ENCODE results near the gene MSANTD1. TPM values are rescaled to one million over a fixed set of nuclear protein-coding genes. Genes with fewer than 3 reads are reported as not detected.

MSANTD1 gene
- total and polyA plus RNA-seq, 4 donors, result 0.05 to 1.2 (median 0.23) TPM; not detected in 1

DNA sequence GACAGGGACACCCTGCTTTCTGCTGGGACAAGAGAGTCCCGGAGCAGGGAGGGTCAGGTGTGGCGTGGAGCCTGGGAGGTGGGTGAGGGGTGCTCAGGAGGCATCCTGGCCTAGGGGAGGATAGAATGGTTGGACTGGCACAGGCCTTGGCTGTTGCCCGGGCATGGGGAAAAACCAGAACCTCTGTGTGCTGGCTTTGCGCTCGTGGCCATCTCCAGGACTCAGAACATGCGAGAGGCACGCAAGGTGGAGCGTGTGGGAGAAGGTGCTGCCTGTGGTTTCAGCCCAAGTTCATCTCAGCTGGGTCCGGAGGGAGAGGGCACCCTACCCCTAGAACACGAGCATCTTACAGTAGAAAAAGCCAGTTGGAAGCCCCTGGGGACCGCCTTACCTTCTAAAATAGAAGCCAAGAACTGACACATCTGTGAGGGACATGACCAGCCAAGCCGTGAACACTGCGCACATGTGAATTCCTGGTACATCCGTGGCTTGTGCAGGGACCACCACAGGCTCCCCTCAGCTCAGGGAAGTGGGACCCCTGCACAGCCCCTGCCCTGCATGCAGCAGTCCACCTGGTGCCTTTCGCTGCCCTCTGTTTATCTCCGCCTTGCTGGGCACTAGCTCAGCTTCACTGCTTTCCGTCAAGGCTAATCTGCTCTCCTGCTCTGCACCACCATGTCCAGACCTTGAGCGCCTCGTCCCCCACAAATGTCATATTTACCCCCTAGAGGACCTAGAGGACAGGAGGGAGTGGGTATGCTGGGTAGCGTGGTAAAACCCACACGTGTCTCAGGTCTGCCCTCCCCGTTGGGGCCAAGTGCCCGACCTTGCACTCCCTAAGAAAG lies 13.5 kb downstream of the MSANTD1 start:
- Histone ChIP-seq H3K27me3 (ENCODE audit: control insufficient read depth in 4 of 4, insufficient read depth in 4 of 4, low read length in 3 of 4) (no peaks in the 10 kb centered on the region), H3K27ac (ENCODE audit: low read depth in 1 of 2, low read length in 2 of 2) (no peak overlapping the region), H3K9me3 (ENCODE audit: control insufficient read depth in 4 of 4, low read length in 3 of 4) (no peaks in the 10 kb centered on the region), H3K36me3 (ENCODE audit: control insufficient read depth in 4 of 4, insufficient read depth in 3 of 4, low read depth in 1 of 4, low read length in 3 of 4) (no peaks in the 10 kb centered on the region), H3K4me1 (ENCODE audit: control insufficient read depth in 4 of 4, insufficient read depth in 4 of 4, low read length in 3 of 4) (no peaks in the 10 kb centered on the region), H3K9ac (ENCODE audit: low read depth in 1 of 2, low read length in 2 of 2) (no peak overlapping the region), H3K4me3 (ENCODE audit: low read depth in 1 of 3, low read length in 3 of 3) (no peak overlapping the region)
- peak; percentile 29 for DNase-seq (ENCODE audit: low spot score)
- WGBS, result 90% methylated on average over 23 of the region's 23 CpGs
- TF ChIP-seq, protein P1, sequence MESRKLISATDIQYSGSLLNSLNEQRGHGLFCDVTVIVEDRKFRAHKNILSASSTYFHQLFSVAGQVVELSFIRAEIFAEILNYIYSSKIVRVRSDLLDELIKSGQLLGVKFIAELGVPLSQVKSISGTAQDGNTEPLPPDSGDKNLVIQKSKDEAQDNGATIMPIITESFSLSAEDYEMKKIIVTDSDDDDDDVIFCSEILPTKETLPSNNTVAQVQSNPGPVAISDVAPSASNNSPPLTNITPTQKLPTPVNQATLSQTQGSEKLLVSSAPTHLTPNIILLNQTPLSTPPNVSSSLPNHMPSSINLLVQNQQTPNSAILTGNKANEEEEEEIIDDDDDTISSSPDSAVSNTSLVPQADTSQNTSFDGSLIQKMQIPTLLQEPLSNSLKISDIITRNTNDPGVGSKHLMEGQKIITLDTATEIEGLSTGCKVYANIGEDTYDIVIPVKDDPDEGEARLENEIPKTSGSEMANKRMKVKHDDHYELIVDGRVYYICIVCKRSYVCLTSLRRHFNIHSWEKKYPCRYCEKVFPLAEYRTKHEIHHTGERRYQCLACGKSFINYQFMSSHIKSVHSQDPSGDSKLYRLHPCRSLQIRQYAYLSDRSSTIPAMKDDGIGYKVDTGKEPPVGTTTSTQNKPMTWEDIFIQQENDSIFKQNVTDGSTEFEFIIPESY (IDR thresholded peaks at IDR 0.05), result no peak
- TF ChIP-seq HNF4G (IDR thresholded peaks at IDR 0.05) (no peak), JUND (IDR thresholded peaks at IDR 0.05) (no peak), NR2F2 (IDR thresholded peaks at IDR 0.05) (no peak), GABPA (IDR thresholded peaks at IDR 0.05 in 1 of 2, conservative IDR thresholded peaks at IDR 0.05 in 1 of 2) (no peak), FOXA2 (IDR thresholded peaks at IDR 0.05) (no peak), YY1 (IDR thresholded peaks at IDR 0.05) (no peak), RXRA (IDR thresholded peaks at IDR 0.05) (no peak), TAF1 (conservative IDR thresholded peaks at IDR 0.05) (no peak), HNF4A (conservative IDR thresholded peaks at IDR 0.05) (no peak)
- TF ChIP-seq, protein P2, sequence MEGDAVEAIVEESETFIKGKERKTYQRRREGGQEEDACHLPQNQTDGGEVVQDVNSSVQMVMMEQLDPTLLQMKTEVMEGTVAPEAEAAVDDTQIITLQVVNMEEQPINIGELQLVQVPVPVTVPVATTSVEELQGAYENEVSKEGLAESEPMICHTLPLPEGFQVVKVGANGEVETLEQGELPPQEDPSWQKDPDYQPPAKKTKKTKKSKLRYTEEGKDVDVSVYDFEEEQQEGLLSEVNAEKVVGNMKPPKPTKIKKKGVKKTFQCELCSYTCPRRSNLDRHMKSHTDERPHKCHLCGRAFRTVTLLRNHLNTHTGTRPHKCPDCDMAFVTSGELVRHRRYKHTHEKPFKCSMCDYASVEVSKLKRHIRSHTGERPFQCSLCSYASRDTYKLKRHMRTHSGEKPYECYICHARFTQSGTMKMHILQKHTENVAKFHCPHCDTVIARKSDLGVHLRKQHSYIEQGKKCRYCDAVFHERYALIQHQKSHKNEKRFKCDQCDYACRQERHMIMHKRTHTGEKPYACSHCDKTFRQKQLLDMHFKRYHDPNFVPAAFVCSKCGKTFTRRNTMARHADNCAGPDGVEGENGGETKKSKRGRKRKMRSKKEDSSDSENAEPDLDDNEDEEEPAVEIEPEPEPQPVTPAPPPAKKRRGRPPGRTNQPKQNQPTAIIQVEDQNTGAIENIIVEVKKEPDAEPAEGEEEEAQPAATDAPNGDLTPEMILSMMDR (IDR thresholded peaks at IDR 0.05; ENCODE audit: low read depth, low read length, missing input control), result no peak
- TF ChIP-seq, protein P3, sequence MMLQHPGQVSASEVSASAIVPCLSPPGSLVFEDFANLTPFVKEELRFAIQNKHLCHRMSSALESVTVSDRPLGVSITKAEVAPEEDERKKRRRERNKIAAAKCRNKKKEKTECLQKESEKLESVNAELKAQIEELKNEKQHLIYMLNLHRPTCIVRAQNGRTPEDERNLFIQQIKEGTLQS (IDR thresholded peaks at IDR 0.05), result no peak

DNA sequence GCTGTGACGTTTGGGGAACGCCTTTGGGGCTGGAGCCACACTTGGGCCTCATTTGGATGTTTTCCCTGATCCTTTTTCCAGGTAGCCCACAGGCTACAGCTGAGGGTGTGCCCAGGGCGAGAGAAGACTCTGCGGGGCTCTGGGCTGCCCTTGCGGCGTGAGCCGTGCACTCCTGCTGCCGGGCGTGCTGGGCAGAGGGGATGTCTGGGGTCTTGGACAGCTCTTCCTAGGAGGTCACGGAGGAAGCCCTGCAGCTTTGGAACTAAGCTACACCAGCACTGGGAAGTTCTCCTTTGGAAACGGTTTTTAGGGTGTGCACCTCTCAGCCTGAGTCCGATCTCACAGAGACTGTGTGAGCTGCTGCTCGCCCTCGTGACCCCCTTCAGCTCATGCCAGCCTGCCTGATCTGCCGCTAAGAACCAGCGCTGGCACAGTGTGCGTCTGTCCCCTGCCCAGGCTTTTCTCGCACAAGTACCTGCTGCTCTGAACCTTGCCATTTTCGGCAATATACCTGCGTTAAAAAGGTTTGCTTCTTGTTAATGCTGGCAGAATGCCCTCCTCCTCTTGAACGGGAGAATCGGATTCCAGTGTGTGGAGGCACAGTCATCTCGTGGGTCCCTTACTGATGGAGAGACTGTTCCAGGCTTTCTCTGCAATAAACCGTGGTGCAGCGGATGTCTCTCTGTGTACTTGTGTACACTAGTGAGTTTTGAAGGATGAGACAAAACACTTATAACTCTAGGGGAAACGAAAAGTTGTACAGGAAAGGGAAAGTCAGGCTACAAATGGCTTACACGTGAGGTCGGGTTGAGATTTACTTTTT lies 14.3 kb downstream of the MSANTD1 start:
- no peaks in the 10 kb centered on the region for H3K9me3 ChIP-seq (ENCODE audit: control insufficient read depth in 4 of 4, low read length in 3 of 4)
- H3K36me3 ChIP-seq (ENCODE audit: control insufficient read depth in 4 of 4, insufficient read depth in 3 of 4, low read depth in 1 of 4, low read length in 3 of 4), result no peaks in the 10 kb centered on the region
- no peak overlapping the region for H3K27ac ChIP-seq (ENCODE audit: low read depth in 1 of 2, low read length in 2 of 2)
- H3K4me3 ChIP-seq (ENCODE audit: low read depth in 1 of 3, low read length in 3 of 3), result no peak overlapping the region
- no peak overlapping the region for H3K9ac ChIP-seq (ENCODE audit: low read depth in 1 of 2, low read length in 2 of 2)
- no peaks in the 10 kb centered on the region for H3K4me1 ChIP-seq (ENCODE audit: control insufficient read depth in 4 of 4, insufficient read depth in 4 of 4, low read length in 3 of 4)
- 90% methylated on average over 28 of the region's 28 CpGs for WGBS
- TF ChIP-seq JUND (IDR thresholded peaks at IDR 0.05), result no peak
- DNase-seq (ENCODE audit: low spot score), result no peak
- H3K27me3 ChIP-seq (ENCODE audit: control insufficient read depth in 4 of 4, insufficient read depth in 4 of 4, low read length in 3 of 4), result no peaks in the 10 kb centered on the region

DNA sequence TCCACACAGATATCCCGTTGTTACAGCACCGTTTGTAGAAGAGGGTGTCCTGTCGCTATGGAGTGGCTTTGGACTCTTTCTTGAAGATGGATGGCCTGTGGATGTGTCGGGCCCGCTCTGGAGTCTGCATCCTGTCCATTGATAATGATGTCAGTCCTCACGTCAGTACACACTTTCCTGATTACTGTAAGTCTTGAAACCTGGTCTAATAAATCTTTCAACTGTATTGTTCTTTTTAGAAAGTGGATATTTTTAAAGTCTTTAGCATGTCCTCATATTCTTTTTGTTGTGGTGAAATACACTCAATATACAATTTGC lies 14.9 kb downstream of the MSANTD1 start:
- no peaks in the 10 kb centered on the region for H3K36me3 ChIP-seq (ENCODE audit: control insufficient read depth in 4 of 4, insufficient read depth in 3 of 4, low read depth in 1 of 4, low read length in 3 of 4)
- DNase-seq (ENCODE audit: low spot score), result no peak
- 67% methylated on average over 6 of the region's 6 CpGs for WGBS
- no peaks in the 10 kb centered on the region for H3K9me3 ChIP-seq (ENCODE audit: control insufficient read depth in 4 of 4, low read length in 3 of 4)
- H3K4me3 ChIP-seq (ENCODE audit: low read depth in 1 of 3, low read length in 3 of 3), result no peak overlapping the region
- no peaks in the 10 kb centered on the region for H3K4me1 ChIP-seq (ENCODE audit: control insufficient read depth in 4 of 4, insufficient read depth in 4 of 4, low read length in 3 of 4)
- no peaks in the 10 kb centered on the region for H3K27me3 ChIP-seq (ENCODE audit: control insufficient read depth in 4 of 4, insufficient read depth in 4 of 4, low read length in 3 of 4)
- no peak overlapping the region for H3K27ac ChIP-seq (ENCODE audit: low read depth in 1 of 2, low read length in 2 of 2)
- H3K9ac ChIP-seq (ENCODE audit: low read depth in 1 of 2, low read length in 2 of 2), result no peak overlapping the region
- TF ChIP-seq, protein P3 (IDR thresholded peaks at IDR 0.05), result no peak
- TF ChIP-seq, protein P4, sequence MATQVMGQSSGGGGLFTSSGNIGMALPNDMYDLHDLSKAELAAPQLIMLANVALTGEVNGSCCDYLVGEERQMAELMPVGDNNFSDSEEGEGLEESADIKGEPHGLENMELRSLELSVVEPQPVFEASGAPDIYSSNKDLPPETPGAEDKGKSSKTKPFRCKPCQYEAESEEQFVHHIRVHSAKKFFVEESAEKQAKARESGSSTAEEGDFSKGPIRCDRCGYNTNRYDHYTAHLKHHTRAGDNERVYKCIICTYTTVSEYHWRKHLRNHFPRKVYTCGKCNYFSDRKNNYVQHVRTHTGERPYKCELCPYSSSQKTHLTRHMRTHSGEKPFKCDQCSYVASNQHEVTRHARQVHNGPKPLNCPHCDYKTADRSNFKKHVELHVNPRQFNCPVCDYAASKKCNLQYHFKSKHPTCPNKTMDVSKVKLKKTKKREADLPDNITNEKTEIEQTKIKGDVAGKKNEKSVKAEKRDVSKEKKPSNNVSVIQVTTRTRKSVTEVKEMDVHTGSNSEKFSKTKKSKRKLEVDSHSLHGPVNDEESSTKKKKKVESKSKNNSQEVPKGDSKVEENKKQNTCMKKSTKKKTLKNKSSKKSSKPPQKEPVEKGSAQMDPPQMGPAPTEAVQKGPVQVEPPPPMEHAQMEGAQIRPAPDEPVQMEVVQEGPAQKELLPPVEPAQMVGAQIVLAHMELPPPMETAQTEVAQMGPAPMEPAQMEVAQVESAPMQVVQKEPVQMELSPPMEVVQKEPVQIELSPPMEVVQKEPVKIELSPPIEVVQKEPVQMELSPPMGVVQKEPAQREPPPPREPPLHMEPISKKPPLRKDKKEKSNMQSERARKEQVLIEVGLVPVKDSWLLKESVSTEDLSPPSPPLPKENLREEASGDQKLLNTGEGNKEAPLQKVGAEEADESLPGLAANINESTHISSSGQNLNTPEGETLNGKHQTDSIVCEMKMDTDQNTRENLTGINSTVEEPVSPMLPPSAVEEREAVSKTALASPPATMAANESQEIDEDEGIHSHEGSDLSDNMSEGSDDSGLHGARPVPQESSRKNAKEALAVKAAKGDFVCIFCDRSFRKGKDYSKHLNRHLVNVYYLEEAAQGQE (IDR thresholded peaks at IDR 0.05), result no peak
- TF ChIP-seq, protein P1 (IDR thresholded peaks at IDR 0.05), result no peak
- TF ChIP-seq, protein P5, sequence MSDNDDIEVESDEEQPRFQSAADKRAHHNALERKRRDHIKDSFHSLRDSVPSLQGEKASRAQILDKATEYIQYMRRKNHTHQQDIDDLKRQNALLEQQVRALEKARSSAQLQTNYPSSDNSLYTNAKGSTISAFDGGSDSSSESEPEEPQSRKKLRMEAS (IDR thresholded peaks at IDR 0.05), result no peak
- no peak for TF ChIP-seq FOXA2 (IDR thresholded peaks at IDR 0.05)
- TF ChIP-seq GABPA (IDR thresholded peaks at IDR 0.05 in 1 of 2, conservative IDR thresholded peaks at IDR 0.05 in 1 of 2), result no peak
- no peak for TF ChIP-seq HNF4G (IDR thresholded peaks at IDR 0.05)
